SK-N-SH treated with all-trans-retinoic acid at 6 μM for 48 hours (cell line): ENCODE data around the gene THNSL1.
"Not testable (repeated sequence)": the region's sequence is repeated elsewhere in the genome, so short reads cannot be mapped to it uniquely, and the experiment has no call there.

Source experiments
- ATAC-seq: fragments of 200-7000 bp; cut with Tn5 transposase; 3 replicates; pipeline ENCODE4 v1.9.1; 2020; ENCODE audit warnings: mild to moderate bottlenecking, moderate library complexity
- ARNTL ChIP-seq: fragments of 450-650 bp; formaldehyde crosslinking; IDR thresholded peaks from 2 replicates; pipeline ENCODE4 v1.5.0; 2020; ENCODE audit warnings: low read depth, mild to moderate bottlenecking, moderate library complexity, borderline replicate concordance
- CSDC2 ChIP-seq: fragments of 250-450 bp; sonication (Bioruptor Pico); IDR thresholded peaks from 2 replicates; pipeline ENCODE4 v1.5.0; 2020; ENCODE audit warnings: mild to moderate bottlenecking, moderate library complexity
- CSRNP3 ChIP-seq: fragments of 250-450 bp; sonication (Bioruptor Pico); IDR thresholded peaks from 2 replicates; pipeline ENCODE4 v1.5.1; 2021; ENCODE audit warnings: mild to moderate bottlenecking, moderate library complexity
- ESRRG ChIP-seq: fragments of 250-450 bp; sonication (Bioruptor Pico); IDR thresholded peaks from 2 replicates; pipeline ENCODE4 v1.6.1; 2021; ENCODE audit warnings: mild to moderate bottlenecking
- GLIS3 ChIP-seq: fragments of 250-450 bp; sonication (Bioruptor Pico); IDR thresholded peaks from 2 replicates; pipeline ENCODE4 v1.5.0; 2020; ENCODE audit warnings: mild to moderate bottlenecking, moderate library complexity
- ISL1 ChIP-seq: fragments of 250-450 bp; sonication (Bioruptor Pico); IDR thresholded peaks from 2 replicates; pipeline ENCODE4 v2.1.2; 2022; ENCODE audit warnings: mild to moderate bottlenecking, moderate library complexity
- OSR1 ChIP-seq: fragments of 250-450 bp; sonication (Bioruptor Pico); IDR thresholded peaks from 2 replicates; pipeline ENCODE4 v1.8.0; 2022; ENCODE audit warnings: moderate library complexity, mild to moderate bottlenecking, inconsistent platforms
- PATZ1 ChIP-seq: fragments of 250-450 bp; sonication (Bioruptor Pico); IDR thresholded peaks from 2 replicates; pipeline ENCODE4 v1.8.0; 2020; ENCODE audit warnings: mild to moderate bottlenecking, moderate library complexity, borderline replicate concordance
- POU6F1 ChIP-seq: fragments of 250-450 bp; sonication (Bioruptor Pico); IDR thresholded peaks from 2 replicates; pipeline ENCODE4 v1.8.0; 2021; ENCODE audit warnings: low read depth, mild to moderate bottlenecking, moderate library complexity, borderline replicate concordance
- PPARA ChIP-seq: fragments of 250-450 bp; sonication (Bioruptor Pico); IDR thresholded peaks from 2 replicates; pipeline ENCODE4 v1.5.0; 2020; ENCODE audit warnings: mild to moderate bottlenecking, borderline replicate concordance
- RARB ChIP-seq: fragments of 250-450 bp; sonication (Bioruptor Pico); IDR thresholded peaks from 2 replicates; pipeline ENCODE4 v1.8.0; 2021; ENCODE audit warnings: mild to moderate bottlenecking, moderate library complexity
- SNAI2 ChIP-seq: fragments of 250-450 bp; sonication (Bioruptor Pico); IDR thresholded peaks from 2 replicates; pipeline ENCODE4 v1.5.0; 2020; ENCODE audit warnings: mild to moderate bottlenecking, moderate library complexity
- TCF4 ChIP-seq: fragments of 250-450 bp; sonication (Bioruptor Pico); IDR thresholded peaks from 2 replicates; pipeline ENCODE4 v1.8.0; 2021; ENCODE audit warnings: mild to moderate bottlenecking, moderate library complexity, borderline replicate concordance
- TOX ChIP-seq: fragments of 250-450 bp; sonication (Bioruptor Pico); IDR thresholded peaks from 2 replicates; pipeline ENCODE4 v1.8.0; 2021; ENCODE audit warnings: mild to moderate bottlenecking, moderate library complexity, borderline replicate concordance
- TSHZ2 ChIP-seq: fragments of 250-450 bp; sonication (Bioruptor Pico); IDR thresholded peaks from 2 replicates; pipeline ENCODE4 v1.5.0; 2020; ENCODE audit warnings: mild to moderate bottlenecking, moderate library complexity
- ZFP3 ChIP-seq: fragments of 250-450 bp; sonication (Bioruptor Pico); IDR thresholded peaks from 2 replicates; pipeline ENCODE4 v1.5.0; 2020; ENCODE audit warnings: mild to moderate bottlenecking, moderate library complexity
- ZNF565 ChIP-seq: fragments of 450-650 bp; formaldehyde crosslinking; conservative IDR thresholded peaks from 2 replicates; pipeline ENCODE4 v1.5.0; 2020; ENCODE audit warnings: low read depth, mild to moderate bottlenecking, moderate library complexity
- ZNF8 ChIP-seq: fragments of 450-650 bp; formaldehyde crosslinking; IDR thresholded peaks from 2 replicates; pipeline ENCODE4 v1.5.0; 2020; ENCODE audit warnings: mild to moderate bottlenecking, moderate library complexity
- TF ChIP-seq, protein P1 (sequence below): fragments of 250-450 bp; sonication (Bioruptor Pico); IDR thresholded peaks from 2 replicates; pipeline ENCODE4 v1.5.1; 2020; ENCODE audit warnings: low read depth, mild to moderate bottlenecking, moderate library complexity

The THNSL1 gene

GRCh38 chr10:24998044-24998443 is 18.4 kb upstream of the THNSL1 start (continued):
- TF ChIP-seq POU6F1 (CRISPR knock-in tag) (no peak), SNAI2 (CRISPR knock-in tag) (no peak), TCF4 (CRISPR knock-in tag) (no peak), ESRRG (CRISPR knock-in tag) (no peak)
- TF ChIP-seq, protein P1, sequence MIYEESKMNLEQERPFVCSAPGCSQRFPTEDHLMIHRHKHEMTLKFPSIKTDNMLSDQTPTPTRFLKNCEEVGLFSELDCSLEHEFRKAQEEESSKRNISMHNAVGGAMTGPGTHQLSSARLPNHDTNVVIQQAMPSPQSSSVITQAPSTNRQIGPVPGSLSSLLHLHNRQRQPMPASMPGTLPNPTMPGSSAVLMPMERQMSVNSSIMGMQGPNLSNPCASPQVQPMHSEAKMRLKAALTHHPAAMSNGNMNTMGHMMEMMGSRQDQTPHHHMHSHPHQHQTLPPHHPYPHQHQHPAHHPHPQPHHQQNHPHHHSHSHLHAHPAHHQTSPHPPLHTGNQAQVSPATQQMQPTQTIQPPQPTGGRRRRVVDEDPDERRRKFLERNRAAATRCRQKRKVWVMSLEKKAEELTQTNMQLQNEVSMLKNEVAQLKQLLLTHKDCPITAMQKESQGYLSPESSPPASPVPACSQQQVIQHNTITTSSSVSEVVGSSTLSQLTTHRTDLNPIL (CRISPR knock-in tag) = no peak

DNA sequence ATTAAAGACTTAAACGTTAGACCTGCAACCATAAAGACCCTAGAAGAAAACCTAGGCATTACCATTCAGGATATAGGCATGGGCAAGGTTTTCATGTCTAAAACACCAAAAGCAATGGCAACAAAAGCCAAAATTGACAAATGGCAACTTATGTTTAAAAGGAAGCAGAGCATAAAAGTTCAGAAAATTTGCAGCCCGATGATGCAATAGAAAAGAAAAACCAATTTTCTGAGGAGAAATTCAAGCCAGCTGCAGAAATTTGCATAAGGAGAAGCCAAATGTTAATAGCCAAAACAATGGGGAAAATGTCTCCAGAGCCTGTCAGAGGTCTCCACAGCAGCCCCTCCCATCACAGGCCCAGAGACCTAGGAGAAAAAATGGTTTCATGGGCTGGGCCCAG is 4.8 kb upstream of the THNSL1 start:
- ATAC-seq = not testable (repeated sequence)

GRCh38 chr10:25014579-25014978 is 1.8 kb upstream of the THNSL1 start:
- ATAC-seq = no peak
- no peak for TF ChIP-seq PPARA (CRISPR knock-in tag)
- TF ChIP-seq ISL1 (CRISPR knock-in tag) = peak; percentile 97
- TF ChIP-seq TCF4 (CRISPR knock-in tag) = peak; percentile 93
- no peak for TF ChIP-seq OSR1 (CRISPR knock-in tag)
- no peak for TF ChIP-seq GLIS3 (CRISPR knock-in tag)
- TF ChIP-seq, protein P1 (CRISPR knock-in tag) = peak; percentile 62; the same call in 1 of the 2 replicates
- TF ChIP-seq ZNF8 (CRISPR knock-in tag) = no peak
- peak; percentile 76; the same call in 1 of the 2 replicates for TF ChIP-seq ESRRG (CRISPR knock-in tag)
- TF ChIP-seq TOX (CRISPR knock-in tag) = no peak
- no peak; the same call in 1 of the 2 replicates for TF ChIP-seq POU6F1 (CRISPR knock-in tag)
- TF ChIP-seq RARB = no peak

DNA sequence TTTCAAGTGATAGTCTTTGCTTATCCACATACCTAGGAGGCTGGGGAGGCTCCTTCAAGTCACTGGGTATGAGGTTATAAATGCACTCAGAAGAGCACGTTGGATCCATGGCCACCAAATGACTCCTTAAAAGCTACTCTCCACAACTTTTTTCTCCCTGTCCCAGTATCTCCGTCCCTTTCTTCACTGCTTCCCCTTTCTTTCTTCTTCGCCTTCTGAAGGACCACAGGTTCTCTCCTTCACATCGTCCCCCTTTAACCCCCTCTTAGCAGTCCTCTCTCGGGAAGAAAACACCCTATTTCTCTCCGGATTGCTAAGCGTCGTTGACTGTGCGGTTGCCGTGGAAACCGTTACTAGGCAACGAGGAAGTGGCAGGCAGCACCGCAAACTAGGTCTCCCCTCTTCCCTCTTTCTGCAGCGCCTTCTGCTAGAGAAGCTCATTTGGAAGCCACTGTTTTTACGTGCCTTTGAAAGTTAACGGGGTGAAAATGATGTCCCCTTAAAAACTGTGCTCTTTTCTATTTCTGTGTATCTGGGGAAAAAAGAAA is 510 bp upstream of the THNSL1 start, which contains the start of gene ENKUR:
Gene ENKUR (minus strand): TSS at position 331 of the 548 bp plus-strand sequence. CDS start 222 bp downstream, at position 109.
- ATAC-seq = peak; percentile 68
- TF ChIP-seq TSHZ2 (CRISPR knock-in tag) (no peak), ISL1 (CRISPR knock-in tag) (no peak), PATZ1 (CRISPR knock-in tag) (no peak), POU6F1 (CRISPR knock-in tag) (no peak), ZFP3 (CRISPR knock-in tag) (no peak), CSDC2 (CRISPR knock-in tag) (no peak), ZNF565 (CRISPR knock-in tag) (no peak), ESRRG (CRISPR knock-in tag) (no peak), CSRNP3 (CRISPR knock-in tag) (no peak), ARNTL (CRISPR knock-in tag) (no peak), RARB (no peak), SNAI2 (CRISPR knock-in tag) (no peak)
- TF ChIP-seq, protein P1 (CRISPR knock-in tag) = no peak
